GM23338 (cell line): ENCODE results near the gene LOXHD1. TPM values are rescaled to one million over a fixed set of nuclear protein-coding genes. Genes with fewer than 3 reads are reported as not detected.

Experiments
- ATAC-seq: fragments of 200-7000 bp; cut with Tn5 transposase; 3 replicates; pipeline ENCODE4 v1.9.1; 2020
- DNase-seq: peaks from one replicate; pipeline ENCODE4 v3.0.0-alpha.2; 2015; ENCODE audit warnings: low spot score
- H2AFZ ChIP-seq: fragments of 200-600 bp; sonication (generic); 2 replicates; pipeline ENCODE4 v1.8.0; 2016; ENCODE audit warnings: antibody characterized with exemption, mild to moderate bottlenecking, moderate library complexity
- H3F3A ChIP-seq: fragments of 200-600 bp; sonication (generic); replicated peaks from 2 replicates; pipeline ENCODE4 v1.8.0; 2017; ENCODE audit warnings: antibody characterized with exemption, mixed run types, low read depth
- H3K27ac ChIP-seq: fragments of 200-600 bp; sonication (generic); 2 replicates; pipeline ENCODE4 v1.6.1; 2016; ENCODE audit warnings: low read depth
- H3K27me3 ChIP-seq: fragments of 200-600 bp; sonication (generic); 2 replicates; pipeline ENCODE4 v1.8.0; 2016; ENCODE audit warnings: mild to moderate bottlenecking, mixed run types, moderate library complexity; ENCODE audit not compliant: insufficient read depth
- H3K36me3 ChIP-seq: fragments of 200-600 bp; sonication (generic); 2 replicates; pipeline ENCODE4 v1.8.0; 2016; ENCODE audit warnings: mild to moderate bottlenecking; ENCODE audit not compliant: insufficient read depth
- H3K4me1 ChIP-seq: fragments of 200-600 bp; sonication (generic); 2 replicates; pipeline ENCODE4 v1.8.0; 2016; ENCODE audit warnings: mild to moderate bottlenecking, moderate library complexity; ENCODE audit not compliant: insufficient read depth
- H3K4me2 ChIP-seq: fragments of 200-600 bp; sonication (generic); 2 replicates; pipeline ENCODE4 v1.7.1; 2017; ENCODE audit warnings: mixed run types
- H3K4me3 ChIP-seq: fragments of 200-600 bp; sonication (generic); 2 replicates; pipeline ENCODE4 v1.6.1; 2016; ENCODE audit warnings: mixed run types
- H3K79me2 ChIP-seq: fragments of 200-600 bp; sonication (generic); replicated peaks from 2 replicates; pipeline ENCODE4 v1.8.0; 2017; ENCODE audit warnings: mild to moderate bottlenecking; ENCODE audit not compliant: insufficient read depth
- H3K9me2 ChIP-seq: fragments of 200-600 bp; sonication (generic); 2 replicates; pipeline ENCODE4 v1.8.0; 2017; ENCODE audit not compliant: insufficient read depth
- H4K20me1 ChIP-seq: fragments of 200-600 bp; sonication (generic); replicated peaks from 2 replicates; pipeline ENCODE4 v1.8.0; 2017; ENCODE audit warnings: mild to moderate bottlenecking; ENCODE audit not compliant: insufficient read depth
- H3K27ac Mint-ChIP-seq: 2 replicates; pipeline ENCODE4 v1.8.0; 2020; ENCODE audit warnings: inconsistent platforms, mild to moderate bottlenecking, moderate library complexity, mixed read lengths
- H3K27me3 Mint-ChIP-seq: 3 replicates; pipeline ENCODE4 v1.8.0; 2022; ENCODE audit warnings: low read depth, mild to moderate bottlenecking, moderate library complexity, mixed read lengths, inconsistent platforms; ENCODE audit not compliant: insufficient read depth, poor library complexity
- H3K36me3 Mint-ChIP-seq: 3 replicates; pipeline ENCODE4 v1.8.0; 2021; ENCODE audit warnings: low read depth, mild to moderate bottlenecking, inconsistent platforms, moderate library complexity, mixed read lengths
- H3K4me1 Mint-ChIP-seq: 3 replicates; pipeline ENCODE4 v1.8.0; 2020; ENCODE audit warnings: mild to moderate bottlenecking, inconsistent platforms, mixed read lengths
- H3K4me3 Mint-ChIP-seq: 3 replicates; pipeline ENCODE4 v1.8.0; 2021; ENCODE audit warnings: moderate library complexity, mild to moderate bottlenecking, inconsistent platforms, mixed read lengths
- H3K9me3 Mint-ChIP-seq: 3 replicates; pipeline ENCODE4 v1.8.0; 2020; ENCODE audit warnings: moderate library complexity, mild to moderate bottlenecking, inconsistent platforms, mixed read lengths
- CREB1 ChIP-seq: fragments of 250-450 bp; sonication (Bioruptor Pico); IDR thresholded peaks from 2 replicates; pipeline ENCODE4 v1.5.0; 2020; ENCODE audit warnings: low read depth, mild to moderate bottlenecking, moderate library complexity
- STAT1 ChIP-seq: IDR thresholded peaks from one replicate; pipeline ENCODE4 v1.6.1; 2016; ENCODE audit warnings: antibody characterized with exemption; ENCODE audit not compliant: unreplicated experiment
- polyA plus RNA-seq: library from polyadenylated mRNA; unstranded; fragments of >200 nt; fragmentation: Nextera tagmentation; extraction: Ambion mirVana; gene quantifications from 2 replicates; pipeline ENCODE4 v1.2.1, GENCODE V29; 2016
- total RNA-seq: library from RNA; depleted of rRNA; stranded (reverse); fragments of >200 nt; shearing (Covaris generic); gene quantifications from 2 replicates; pipeline ENCODE4 v1.2.3, GENCODE V29; 2014
- TF ChIP-seq, protein P1 (sequence below): IDR thresholded peaks from one replicate; pipeline ENCODE4 v1.6.1; 2018; ENCODE audit warnings: antibody characterized with exemption; ENCODE audit not compliant: unreplicated experiment
- TF ChIP-seq, protein P2 (sequence below): fragments of 250-450 bp; sonication (Bioruptor Pico); IDR thresholded peaks from 2 replicates; pipeline ENCODE4 v1.5.0; 2020; ENCODE audit warnings: mild to moderate bottlenecking, moderate library complexity

The LOXHD1 gene
- total and polyA plus RNA-seq, 2 experiments from 2014 or later, result 0.17 TPM; not detected in 1

DNA sequence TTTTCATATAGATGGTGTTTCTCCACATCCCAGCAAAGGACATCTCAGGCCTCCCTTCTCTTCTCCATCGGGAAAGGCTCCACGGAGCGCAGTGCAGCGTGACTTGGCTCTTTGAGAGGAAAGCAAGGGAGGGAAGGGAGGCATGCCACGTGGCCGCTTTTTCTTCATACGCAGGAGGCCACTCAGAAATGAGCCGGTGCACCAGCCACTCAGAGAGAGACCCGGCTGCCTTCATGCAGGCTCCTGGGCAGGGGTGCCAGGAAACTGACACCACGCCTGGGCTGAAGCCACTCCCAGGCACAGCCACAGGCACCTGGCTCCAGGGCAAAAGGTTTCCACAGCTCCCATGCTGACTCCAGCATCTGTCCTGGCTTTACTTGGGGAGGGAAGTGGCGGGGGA, 11.1 kb upstream of the LOXHD1 start:
- no peaks in the 10 kb centered on the region for H3K36me3 ChIP-seq
- H2AFZ ChIP-seq, result peak overlapping the region; percentile 76; the same call in 1 of the 2 replicates
- peaks cover 3% of the 10 kb centered on the region; the same call in 1 of the 3 replicates for H3K36me3 Mint-ChIP-seq
- H3K27me3 Mint-ChIP-seq, result no peaks in the 10 kb centered on the region
- H3F3A ChIP-seq, result no peaks in the 10 kb centered on the region
- no peak overlapping the region for H3K27ac Mint-ChIP-seq
- no peak overlapping the region for H3K27ac ChIP-seq
- ATAC-seq (peak; percentile 63; the same call in 2 of the 3 replicates), DNase-seq (peak; percentile 17)
- TF ChIP-seq STAT1 (no peak), CREB1 (CRISPR knock-in tag) (no peak)
- TF ChIP-seq, protein P1, sequence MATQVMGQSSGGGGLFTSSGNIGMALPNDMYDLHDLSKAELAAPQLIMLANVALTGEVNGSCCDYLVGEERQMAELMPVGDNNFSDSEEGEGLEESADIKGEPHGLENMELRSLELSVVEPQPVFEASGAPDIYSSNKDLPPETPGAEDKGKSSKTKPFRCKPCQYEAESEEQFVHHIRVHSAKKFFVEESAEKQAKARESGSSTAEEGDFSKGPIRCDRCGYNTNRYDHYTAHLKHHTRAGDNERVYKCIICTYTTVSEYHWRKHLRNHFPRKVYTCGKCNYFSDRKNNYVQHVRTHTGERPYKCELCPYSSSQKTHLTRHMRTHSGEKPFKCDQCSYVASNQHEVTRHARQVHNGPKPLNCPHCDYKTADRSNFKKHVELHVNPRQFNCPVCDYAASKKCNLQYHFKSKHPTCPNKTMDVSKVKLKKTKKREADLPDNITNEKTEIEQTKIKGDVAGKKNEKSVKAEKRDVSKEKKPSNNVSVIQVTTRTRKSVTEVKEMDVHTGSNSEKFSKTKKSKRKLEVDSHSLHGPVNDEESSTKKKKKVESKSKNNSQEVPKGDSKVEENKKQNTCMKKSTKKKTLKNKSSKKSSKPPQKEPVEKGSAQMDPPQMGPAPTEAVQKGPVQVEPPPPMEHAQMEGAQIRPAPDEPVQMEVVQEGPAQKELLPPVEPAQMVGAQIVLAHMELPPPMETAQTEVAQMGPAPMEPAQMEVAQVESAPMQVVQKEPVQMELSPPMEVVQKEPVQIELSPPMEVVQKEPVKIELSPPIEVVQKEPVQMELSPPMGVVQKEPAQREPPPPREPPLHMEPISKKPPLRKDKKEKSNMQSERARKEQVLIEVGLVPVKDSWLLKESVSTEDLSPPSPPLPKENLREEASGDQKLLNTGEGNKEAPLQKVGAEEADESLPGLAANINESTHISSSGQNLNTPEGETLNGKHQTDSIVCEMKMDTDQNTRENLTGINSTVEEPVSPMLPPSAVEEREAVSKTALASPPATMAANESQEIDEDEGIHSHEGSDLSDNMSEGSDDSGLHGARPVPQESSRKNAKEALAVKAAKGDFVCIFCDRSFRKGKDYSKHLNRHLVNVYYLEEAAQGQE, result no peak
- TF ChIP-seq, protein P2, sequence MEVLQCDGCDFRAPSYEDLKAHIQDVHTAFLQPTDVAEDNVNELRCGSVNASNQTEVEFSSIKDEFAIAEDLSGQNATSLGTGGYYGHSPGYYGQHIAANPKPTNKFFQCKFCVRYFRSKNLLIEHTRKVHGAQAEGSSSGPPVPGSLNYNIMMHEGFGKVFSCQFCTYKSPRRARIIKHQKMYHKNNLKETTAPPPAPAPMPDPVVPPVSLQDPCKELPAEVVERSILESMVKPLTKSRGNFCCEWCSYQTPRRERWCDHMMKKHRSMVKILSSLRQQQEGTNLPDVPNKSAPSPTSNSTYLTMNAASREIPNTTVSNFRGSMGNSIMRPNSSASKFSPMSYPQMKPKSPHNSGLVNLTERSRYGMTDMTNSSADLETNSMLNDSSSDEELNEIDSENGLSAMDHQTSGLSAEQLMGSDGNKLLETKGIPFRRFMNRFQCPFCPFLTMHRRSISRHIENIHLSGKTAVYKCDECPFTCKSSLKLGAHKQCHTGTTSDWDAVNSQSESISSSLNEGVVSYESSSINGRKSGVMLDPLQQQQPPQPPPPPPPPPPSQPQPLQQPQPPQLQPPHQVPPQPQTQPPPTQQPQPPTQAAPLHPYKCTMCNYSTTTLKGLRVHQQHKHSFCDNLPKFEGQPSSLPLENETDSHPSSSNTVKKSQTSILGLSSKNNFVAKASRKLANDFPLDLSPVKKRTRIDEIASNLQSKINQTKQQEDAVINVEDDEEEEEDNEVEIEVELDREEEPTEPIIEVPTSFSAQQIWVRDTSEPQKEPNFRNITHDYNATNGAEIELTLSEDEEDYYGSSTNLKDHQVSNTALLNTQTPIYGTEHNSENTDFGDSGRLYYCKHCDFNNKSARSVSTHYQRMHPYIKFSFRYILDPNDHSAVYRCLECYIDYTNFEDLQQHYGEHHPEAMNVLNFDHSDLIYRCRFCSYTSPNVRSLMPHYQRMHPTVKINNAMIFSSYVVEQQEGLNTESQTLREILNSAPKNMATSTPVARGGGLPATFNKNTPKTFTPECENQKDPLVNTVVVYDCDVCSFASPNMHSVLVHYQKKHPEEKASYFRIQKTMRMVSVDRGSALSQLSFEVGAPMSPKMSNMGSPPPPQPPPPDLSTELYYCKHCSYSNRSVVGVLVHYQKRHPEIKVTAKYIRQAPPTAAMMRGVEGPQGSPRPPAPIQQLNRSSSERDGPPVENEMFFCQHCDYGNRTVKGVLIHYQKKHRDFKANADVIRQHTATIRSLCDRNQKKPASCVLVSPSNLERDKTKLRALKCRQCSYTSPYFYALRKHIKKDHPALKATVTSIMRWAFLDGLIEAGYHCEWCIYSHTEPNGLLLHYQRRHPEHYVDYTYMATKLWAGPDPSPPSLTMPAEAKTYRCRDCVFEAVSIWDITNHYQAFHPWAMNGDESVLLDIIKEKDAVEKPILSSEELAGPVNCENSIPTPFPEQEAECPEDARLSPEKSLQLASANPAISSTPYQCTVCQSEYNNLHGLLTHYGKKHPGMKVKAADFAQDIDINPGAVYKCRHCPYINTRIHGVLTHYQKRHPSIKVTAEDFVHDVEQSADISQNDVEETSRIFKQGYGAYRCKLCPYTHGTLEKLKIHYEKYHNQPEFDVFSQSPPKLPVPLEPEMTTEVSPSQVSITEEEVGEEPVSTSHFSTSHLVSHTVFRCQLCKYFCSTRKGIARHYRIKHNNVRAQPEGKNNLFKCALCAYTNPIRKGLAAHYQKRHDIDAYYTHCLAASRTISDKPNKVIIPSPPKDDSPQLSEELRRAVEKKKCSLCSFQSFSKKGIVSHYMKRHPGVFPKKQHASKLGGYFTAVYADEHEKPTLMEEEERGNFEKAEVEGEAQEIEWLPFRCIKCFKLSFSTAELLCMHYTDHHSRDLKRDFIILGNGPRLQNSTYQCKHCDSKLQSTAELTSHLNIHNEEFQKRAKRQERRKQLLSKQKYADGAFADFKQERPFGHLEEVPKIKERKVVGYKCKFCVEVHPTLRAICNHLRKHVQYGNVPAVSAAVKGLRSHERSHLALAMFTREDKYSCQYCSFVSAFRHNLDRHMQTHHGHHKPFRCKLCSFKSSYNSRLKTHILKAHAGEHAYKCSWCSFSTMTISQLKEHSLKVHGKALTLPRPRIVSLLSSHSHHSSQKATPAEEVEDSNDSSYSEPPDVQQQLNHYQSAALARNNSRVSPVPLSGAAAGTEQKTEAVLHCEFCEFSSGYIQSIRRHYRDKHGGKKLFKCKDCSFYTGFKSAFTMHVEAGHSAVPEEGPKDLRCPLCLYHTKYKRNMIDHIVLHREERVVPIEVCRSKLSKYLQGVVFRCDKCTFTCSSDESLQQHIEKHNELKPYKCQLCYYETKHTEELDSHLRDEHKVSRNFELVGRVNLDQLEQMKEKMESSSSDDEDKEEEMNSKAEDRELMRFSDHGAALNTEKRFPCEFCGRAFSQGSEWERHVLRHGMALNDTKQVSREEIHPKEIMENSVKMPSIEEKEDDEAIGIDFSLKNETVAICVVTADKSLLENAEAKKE (CRISPR knock-in tag), result no peak
- H3K27me3 ChIP-seq, result no peaks in the 10 kb centered on the region
- peaks cover 6% of the 10 kb centered on the region for H3K9me3 Mint-ChIP-seq
- H3K4me1 Mint-ChIP-seq, result peaks cover 26% of the 10 kb centered on the region
- H3K4me3 Mint-ChIP-seq, result no peak overlapping the region
- no peaks in the 10 kb centered on the region for H3K79me2 ChIP-seq
- no peaks in the 10 kb centered on the region for H3K9me2 ChIP-seq
- H4K20me1 ChIP-seq, result no peaks in the 10 kb centered on the region
- no peak overlapping the region for H3K4me2 ChIP-seq
- H3K4me3 ChIP-seq, result no peak overlapping the region
- H3K4me1 ChIP-seq, result peaks cover 18% of the 10 kb centered on the region
